Endothelial cell of umbilical vein (primary cell): ENCODE data around the gene AGBL4. TPM values are rescaled to one million over a fixed set of nuclear protein-coding genes. Genes with fewer than 3 reads are reported as not detected.

Experiments
- BruUV-seq: library from RNA; stranded (reverse); fragments of 400-500 nt; replicated peaks from 2 replicates; lab custom pipeline; 2021; lab: Mats Ljungman, UMichigan
- CTCF ChIA-PET: fragments of 300-600, 350-600 bp; sonication (Branson Sonifier 250); formaldehyde crosslinking; loops from one replicate; lab custom pipeline; 2021; ENCODE audit warnings: antibody characterized with exemption, inconsistent platforms; lab: Charles Lee
- POLR2A ChIA-PET: fragments of 300-600, 350-600 bp; sonication (Branson Sonifier 250); formaldehyde crosslinking; loops from one replicate; lab custom pipeline; 2021; ENCODE audit warnings: antibody characterized with exemption, inconsistent platforms; lab: Charles Lee
- DNase-seq: peaks from one replicate; pipeline ENCODE4 v3.0.0-alpha.2; 2011; ENCODE audit warnings: low read depth, low spot score
- FAIRE-seq: peaks from 2 replicates; lab custom pipeline; 2011; peaks lifted over from hg19 to GRCh38; lab: Jason Lieb, UNC
- H2AFZ ChIP-seq: 2 replicates; pipeline ENCODE4 v1.6.0; 2012; ENCODE audit warnings: low read depth, low read length, control low read depth, inconsistent platforms
- H3K27ac ChIP-seq: 2 replicates; pipeline ENCODE4 v1.5.1; 2011; ENCODE audit warnings: low read depth, mild to moderate bottlenecking, control low read depth, low read length, moderate library complexity; ENCODE audit not compliant: insufficient read depth
- H3K27me3 ChIP-seq, 2 experiments: 2 replicates each; pipeline versions ENCODE4 v1.6.0 to v1.6.1; 2011; ENCODE audit warnings: low read length in 2 of 2, mixed read lengths in 1 of 2; ENCODE audit not compliant: control insufficient read depth in 2 of 2, insufficient read depth in 2 of 2
- H3K36me3 ChIP-seq, 2 experiments: 2 replicates in 1 of 2; 3 replicates in 1 of 2; pipeline ENCODE4 v1.5.1; 2011; ENCODE audit warnings: low read length in 2 of 2, mild to moderate bottlenecking in 1 of 2, moderate library complexity in 1 of 2; ENCODE audit not compliant: control insufficient read depth in 2 of 2, insufficient read depth in 2 of 2; ENCODE audit errors: extremely low read depth in 1 of 2
- H3K4me1 ChIP-seq: 3 replicates; pipeline ENCODE4 v1.5.1; 2011; ENCODE audit warnings: mild to moderate bottlenecking, low read length; ENCODE audit not compliant: control insufficient read depth, insufficient read depth; ENCODE audit errors: extremely low read depth
- H3K4me2 ChIP-seq: 2 replicates; pipeline ENCODE4 v1.6.1; 2011; ENCODE audit warnings: low read length, control low read depth, mixed read lengths; ENCODE audit not compliant: insufficient read depth
- H3K4me3 ChIP-seq, 3 experiments: fragments of 200-600 bp in 1 of 3; sonication (generic), shearing (Covaris generic) in 1 of 3; replicated peaks in 1 of 3; 2 replicates each; pipeline ENCODE4 v1.5.1; 2011 to 2016; ENCODE audit warnings: control low read depth in 3 of 3, low read length in 3 of 3, mild to moderate bottlenecking in 2 of 3, inconsistent platforms in 1 of 3, low read depth in 1 of 3, moderate library complexity in 1 of 3; ENCODE audit not compliant: insufficient read depth in 1 of 3
- H3K79me2 ChIP-seq: 2 replicates; pipeline ENCODE4 v1.6.0; 2012; ENCODE audit warnings: low read length, inconsistent platforms; ENCODE audit not compliant: control insufficient read depth, insufficient read depth
- H3K9ac ChIP-seq: replicated peaks from 2 replicates; pipeline ENCODE3; 2011; ENCODE audit warnings: low read length, control low read depth; ENCODE audit not compliant: insufficient read depth; ENCODE audit errors: extremely low read depth
- H3K9me1 ChIP-seq: replicated peaks from 3 replicates; pipeline ENCODE4 v1.6.0; 2011; ENCODE audit warnings: mild to moderate bottlenecking, low read length; ENCODE audit not compliant: control insufficient read depth, insufficient read depth; ENCODE audit errors: extremely low read depth
- H3K9me3 ChIP-seq: replicated peaks from 2 replicates; pipeline ENCODE4 v1.5.1; 2012; ENCODE audit warnings: low read length, inconsistent platforms; ENCODE audit not compliant: control insufficient read depth, insufficient read depth
- H4K20me1 ChIP-seq: replicated peaks from 2 replicates; pipeline ENCODE3; 2011; ENCODE audit warnings: mild to moderate bottlenecking, low read length; ENCODE audit not compliant: control insufficient read depth, insufficient read depth; ENCODE audit errors: extremely low read depth
- FOS ChIP-seq: IDR thresholded peaks from 2 replicates; pipeline ENCODE4 v1.6.1; 2011; ENCODE audit warnings: mild to moderate bottlenecking, low read length, moderate library complexity, borderline replicate concordance; ENCODE audit not compliant: insufficient read depth
- GATA2 ChIP-seq: IDR thresholded peaks from 2 replicates; pipeline ENCODE4 v1.7.0; 2011; ENCODE audit warnings: low read depth, mild to moderate bottlenecking, moderate library complexity, mixed read lengths, low read length; ENCODE audit not compliant: insufficient read length, insufficient read depth
- JUN ChIP-seq: IDR thresholded peaks from 2 replicates; pipeline ENCODE4 v1.6.1; 2011; ENCODE audit warnings: borderline replicate concordance, low read depth; ENCODE audit not compliant: insufficient read length, insufficient read depth
- MYC ChIP-seq: IDR thresholded peaks from one replicate; pipeline ENCODE4 v1.6.1; 2011; ENCODE audit warnings: mild to moderate bottlenecking, low read depth, low read length
- POLR2A ChIP-seq: IDR thresholded peaks from 2 replicates; pipeline ENCODE4 v1.6.1; 2012; ENCODE audit warnings: low read depth, mild to moderate bottlenecking, control low read depth, low read length
- POLR2AphosphoS5 ChIP-seq: IDR thresholded peaks from 2 replicates; pipeline ENCODE4 v1.6.1; 2012; ENCODE audit warnings: low read depth, mild to moderate bottlenecking, control low read depth, low read length, moderate library complexity; ENCODE audit not compliant: insufficient read depth
- dilution Hi-C: fragments of 300-500 bp; cut with MboI; formaldehyde crosslinking; loops from one replicate; pipeline ENCODE4 v1.15.0; 2019; ENCODE audit warnings: low sequenced_read_pairs; ENCODE audit not compliant: extremely low pct_ligation_motif_present
- intact Hi-C: fragments of 100-400 bp; cut with micrococcal nuclease; formaldehyde crosslinking; loops from one replicate; pipeline ENCODE4 v1.10.0; 2022
- polyA plus RNA-seq, 4 experiments: library from polyadenylated mRNA; depleted of rRNA in 3 of 4; stranded (reverse) in 3 of 4; unstranded in 1 of 4; fragments of >200 nt; gene quantifications; 2 replicates each; pipeline versions ENCODE4 v1.2.1 to v1.2.3, GENCODE V29; 2011 to 2012; ENCODE audit warnings: missing spikeins in 1 of 4
- total RNA-seq: library from RNA; stranded (reverse); gene quantifications from 2 replicates; pipeline ENCODE4 v1.2.3, GENCODE V29; 2021
- TF ChIP-seq, protein P1 (sequence below), 2 donors: IDR thresholded peaks; 1 replicate in 1 of 2; 2 replicates in 1 of 2; pipeline ENCODE4 v1.5.1; 2011; ENCODE audit warnings: low read length in 2 of 2, mild to moderate bottlenecking in 2 of 2, moderate library complexity in 2 of 2, control low read depth in 1 of 2, inconsistent platforms in 1 of 2, low read depth in 1 of 2; ENCODE audit not compliant: insufficient read depth in 1 of 2; ENCODE audit errors: extremely low read depth in 1 of 2
- TF ChIP-seq, protein P2 (sequence below): IDR thresholded peaks from 2 replicates; pipeline ENCODE4 v1.6.1; 2011; ENCODE audit not compliant: insufficient read depth, insufficient read length

The AGBL4 gene
- total and polyA plus RNA-seq, 2 donors (not counting 3 experiments of a cell fraction or from before 2014, with no cell fraction given), result not detected

DNA sequence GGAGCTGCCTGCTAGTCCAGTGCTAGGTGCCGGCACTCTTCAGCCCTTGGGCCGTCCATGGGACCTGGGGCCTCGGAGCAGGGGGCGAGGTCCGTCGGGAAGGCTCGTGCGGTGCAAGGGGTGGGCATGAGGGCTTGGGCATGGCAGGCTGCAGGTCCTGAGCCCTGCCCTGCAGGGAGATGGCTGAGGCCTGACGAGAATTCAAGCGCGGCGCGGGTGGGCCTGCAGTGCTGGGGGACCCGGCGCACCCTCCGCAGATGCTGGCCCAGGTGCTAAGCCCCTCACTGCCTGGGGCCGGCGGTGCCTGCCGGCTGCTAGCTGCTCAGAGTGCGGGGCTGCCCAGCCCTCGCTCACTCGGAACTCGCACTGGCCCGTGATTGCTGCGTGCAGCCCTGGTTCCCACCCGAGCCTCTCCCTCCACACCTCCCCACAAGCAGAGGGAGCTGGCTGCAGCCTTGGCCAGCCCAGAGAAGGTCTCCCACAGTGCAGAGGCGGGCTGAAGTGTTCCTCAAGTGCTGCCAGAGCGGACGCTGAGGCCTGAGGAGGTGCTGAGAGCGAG is 467.0 kb downstream of the AGBL4 start:
- no peak overlapping the region for H3K9ac ChIP-seq
- no peaks in the 10 kb centered on the region for H3K4me1 ChIP-seq
- DNase-seq, result no peak
- H3K27me3 ChIP-seq, result no peaks in the 10 kb centered on the region
- H3K4me3 ChIP-seq, result no peak overlapping the region
- intact Hi-C loops, result no loop called here
- H2AFZ ChIP-seq, result no peak overlapping the region
- dilution Hi-C loops, result no loop called here
- FAIRE-seq, result no peak
- BruUV-seq, result no TSS peak
- CTCF ChIA-PET, result no interaction called here
- no peaks in the 10 kb centered on the region for H4K20me1 ChIP-seq
- H3K4me2 ChIP-seq, result no peak overlapping the region
- POLR2A ChIA-PET, result no interaction called here
- H3K27ac ChIP-seq, result no peak overlapping the region
- H3K36me3 ChIP-seq, result no peaks in the 10 kb centered on the region
- peaks cover 5% of the 10 kb centered on the region for H3K9me3 ChIP-seq
- no peaks in the 10 kb centered on the region for H3K79me2 ChIP-seq
- no peaks in the 10 kb centered on the region for H3K9me1 ChIP-seq
- TF ChIP-seq GATA2 (no peak), POLR2AphosphoS5 (no peak), FOS (no peak), MYC (no peak), JUN (no peak), POLR2A (no peak)
- TF ChIP-seq, protein P1, sequence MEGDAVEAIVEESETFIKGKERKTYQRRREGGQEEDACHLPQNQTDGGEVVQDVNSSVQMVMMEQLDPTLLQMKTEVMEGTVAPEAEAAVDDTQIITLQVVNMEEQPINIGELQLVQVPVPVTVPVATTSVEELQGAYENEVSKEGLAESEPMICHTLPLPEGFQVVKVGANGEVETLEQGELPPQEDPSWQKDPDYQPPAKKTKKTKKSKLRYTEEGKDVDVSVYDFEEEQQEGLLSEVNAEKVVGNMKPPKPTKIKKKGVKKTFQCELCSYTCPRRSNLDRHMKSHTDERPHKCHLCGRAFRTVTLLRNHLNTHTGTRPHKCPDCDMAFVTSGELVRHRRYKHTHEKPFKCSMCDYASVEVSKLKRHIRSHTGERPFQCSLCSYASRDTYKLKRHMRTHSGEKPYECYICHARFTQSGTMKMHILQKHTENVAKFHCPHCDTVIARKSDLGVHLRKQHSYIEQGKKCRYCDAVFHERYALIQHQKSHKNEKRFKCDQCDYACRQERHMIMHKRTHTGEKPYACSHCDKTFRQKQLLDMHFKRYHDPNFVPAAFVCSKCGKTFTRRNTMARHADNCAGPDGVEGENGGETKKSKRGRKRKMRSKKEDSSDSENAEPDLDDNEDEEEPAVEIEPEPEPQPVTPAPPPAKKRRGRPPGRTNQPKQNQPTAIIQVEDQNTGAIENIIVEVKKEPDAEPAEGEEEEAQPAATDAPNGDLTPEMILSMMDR (IDR thresholded peaks at IDR 0.05; ENCODE audit: extremely low read depth in 1 of 2, insufficient read depth in 1 of 2, low read depth in 1 of 2, low read length in 2 of 2), result no peak
- TF ChIP-seq, protein P2, sequence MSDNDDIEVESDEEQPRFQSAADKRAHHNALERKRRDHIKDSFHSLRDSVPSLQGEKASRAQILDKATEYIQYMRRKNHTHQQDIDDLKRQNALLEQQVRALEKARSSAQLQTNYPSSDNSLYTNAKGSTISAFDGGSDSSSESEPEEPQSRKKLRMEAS, result no peak
